ENCODE results near the gene CFB.
"Not testable (repeated sequence)": the region's sequence is repeated elsewhere in the genome, so short reads cannot be mapped to it uniquely, and the experiment has no call there.

DNA sequence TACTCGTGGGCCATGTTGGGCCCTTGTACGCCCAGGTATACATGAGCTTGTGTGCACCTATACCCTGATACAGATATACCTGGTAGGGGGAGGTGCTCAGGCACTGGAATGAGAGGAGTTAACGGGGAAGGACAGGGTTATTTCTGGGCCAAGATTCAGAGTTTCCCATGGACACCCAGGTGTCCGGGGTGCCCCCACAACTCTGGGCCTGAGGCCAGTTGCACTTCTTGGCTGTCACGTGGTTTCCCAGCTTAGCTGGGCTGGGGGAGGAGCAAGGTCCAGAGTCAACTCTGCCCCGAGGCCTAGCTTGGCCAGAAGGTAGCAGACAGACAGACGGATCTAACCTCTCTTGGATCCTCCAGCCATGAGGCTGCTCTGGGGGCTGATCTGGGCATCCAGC lies 35.8 kb downstream of the CFB start, which contains the start of gene C4A:
- TF ChIP-seq, protein P1, sequence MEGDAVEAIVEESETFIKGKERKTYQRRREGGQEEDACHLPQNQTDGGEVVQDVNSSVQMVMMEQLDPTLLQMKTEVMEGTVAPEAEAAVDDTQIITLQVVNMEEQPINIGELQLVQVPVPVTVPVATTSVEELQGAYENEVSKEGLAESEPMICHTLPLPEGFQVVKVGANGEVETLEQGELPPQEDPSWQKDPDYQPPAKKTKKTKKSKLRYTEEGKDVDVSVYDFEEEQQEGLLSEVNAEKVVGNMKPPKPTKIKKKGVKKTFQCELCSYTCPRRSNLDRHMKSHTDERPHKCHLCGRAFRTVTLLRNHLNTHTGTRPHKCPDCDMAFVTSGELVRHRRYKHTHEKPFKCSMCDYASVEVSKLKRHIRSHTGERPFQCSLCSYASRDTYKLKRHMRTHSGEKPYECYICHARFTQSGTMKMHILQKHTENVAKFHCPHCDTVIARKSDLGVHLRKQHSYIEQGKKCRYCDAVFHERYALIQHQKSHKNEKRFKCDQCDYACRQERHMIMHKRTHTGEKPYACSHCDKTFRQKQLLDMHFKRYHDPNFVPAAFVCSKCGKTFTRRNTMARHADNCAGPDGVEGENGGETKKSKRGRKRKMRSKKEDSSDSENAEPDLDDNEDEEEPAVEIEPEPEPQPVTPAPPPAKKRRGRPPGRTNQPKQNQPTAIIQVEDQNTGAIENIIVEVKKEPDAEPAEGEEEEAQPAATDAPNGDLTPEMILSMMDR (IDR thresholded peaks at IDR 0.05): not testable (repeated sequence)
- not testable (repeated sequence) for TF ChIP-seq POLR2A, EP300 (IDR thresholded peaks at IDR 0.05)
